ENCODE results near the gene GEMIN4.
"Not testable (repeated sequence)": the region's sequence is repeated elsewhere in the genome, so short reads cannot be mapped to it uniquely, and the experiment has no call there.

Gene GEMIN4

DNA sequence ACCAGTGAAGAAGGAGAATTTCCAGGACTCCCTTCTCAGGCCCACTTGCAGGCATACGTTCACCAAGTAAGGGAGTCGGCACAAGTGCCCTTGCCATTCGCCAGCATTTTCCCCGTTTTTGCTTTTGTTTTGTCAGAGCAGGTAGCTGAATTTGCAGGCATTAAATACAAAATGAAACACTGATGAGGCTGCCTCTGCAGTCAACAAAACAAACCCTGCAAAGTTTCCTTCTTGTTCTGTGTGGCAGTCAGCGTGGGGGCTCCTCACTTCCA, 22.2 kb upstream of the GEMIN4 start:
- no peak for DNase-seq

DNA sequence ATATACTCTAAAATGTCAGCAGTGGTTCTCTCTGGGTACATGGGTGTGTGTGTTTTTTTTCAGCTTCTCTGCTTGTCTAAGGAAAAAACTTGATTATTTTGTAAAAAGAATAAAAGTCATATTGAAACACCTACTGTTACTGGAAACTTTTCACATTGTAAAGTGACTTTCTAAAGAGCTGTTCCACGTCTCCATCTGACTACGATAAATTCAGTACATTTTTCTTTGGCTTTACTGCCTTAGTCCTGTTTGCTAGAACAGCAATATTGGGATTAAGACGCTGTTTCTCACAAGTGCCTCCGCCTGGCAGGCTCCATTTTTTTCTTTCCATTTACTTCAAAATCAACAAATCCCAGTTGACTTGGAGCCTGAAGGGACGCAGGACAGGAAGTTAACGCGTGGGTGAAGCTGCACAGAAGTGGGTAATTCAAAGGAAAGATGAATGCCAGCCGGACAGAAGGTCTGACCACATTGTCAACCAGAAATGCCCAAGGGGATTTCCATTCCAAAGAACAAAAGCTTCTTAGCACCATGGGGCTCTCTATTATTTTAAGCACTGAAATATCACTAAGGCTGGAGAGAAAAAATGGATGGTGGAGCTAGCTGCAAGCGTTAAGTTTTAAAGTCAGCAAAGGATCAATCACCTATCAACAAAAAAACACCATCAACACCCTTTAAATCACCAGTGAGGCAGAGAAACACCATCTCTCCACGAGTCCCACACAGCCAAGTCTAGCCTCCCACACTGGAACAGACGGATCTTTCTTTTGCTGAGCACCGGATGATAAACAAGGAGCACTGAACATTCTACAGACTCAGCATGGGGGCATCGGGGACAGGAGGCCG, 21.6 kb upstream of the GEMIN4 start:
- DNase-seq = no peak

DNA sequence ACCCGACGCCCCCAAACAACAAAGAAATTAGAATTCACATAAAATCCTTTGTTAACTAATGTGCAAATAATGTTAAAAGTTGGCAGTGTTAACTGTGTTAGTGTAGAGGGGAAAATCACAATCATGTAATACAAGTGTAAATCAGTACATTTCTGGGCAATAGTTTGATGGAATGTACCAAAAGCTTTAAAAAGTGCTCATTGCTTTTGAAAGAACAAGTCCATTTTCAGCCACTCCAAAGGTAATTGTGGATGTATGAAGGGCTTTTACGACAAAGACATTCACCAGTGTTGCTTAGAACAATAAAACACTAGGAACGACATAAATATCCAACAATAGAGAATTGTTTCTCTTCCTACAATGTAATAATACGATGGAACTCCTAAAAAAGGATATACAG, 21.0 kb upstream of the GEMIN4 start:
- no peak for DNase-seq

DNA sequence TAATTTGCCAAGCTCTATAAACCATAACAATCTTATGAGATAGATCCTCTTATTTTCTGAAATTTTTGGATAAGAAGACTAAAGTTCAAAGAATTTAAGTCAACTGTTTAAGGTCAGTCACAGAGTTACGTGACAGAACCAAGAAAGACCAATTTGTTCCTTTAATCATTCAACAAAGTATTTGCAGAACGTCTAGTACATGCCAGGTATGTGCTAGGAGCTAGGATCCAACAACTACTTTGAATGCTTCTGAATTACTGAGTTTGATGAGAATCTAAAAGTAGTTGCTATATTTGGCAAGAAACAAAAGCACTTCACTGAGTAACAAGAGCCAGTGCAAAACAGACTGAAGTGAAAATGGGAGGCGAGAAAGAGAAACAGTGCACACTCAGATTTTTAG, 15.0 kb upstream of the GEMIN4 start:
- DNase-seq = no peak

DNA sequence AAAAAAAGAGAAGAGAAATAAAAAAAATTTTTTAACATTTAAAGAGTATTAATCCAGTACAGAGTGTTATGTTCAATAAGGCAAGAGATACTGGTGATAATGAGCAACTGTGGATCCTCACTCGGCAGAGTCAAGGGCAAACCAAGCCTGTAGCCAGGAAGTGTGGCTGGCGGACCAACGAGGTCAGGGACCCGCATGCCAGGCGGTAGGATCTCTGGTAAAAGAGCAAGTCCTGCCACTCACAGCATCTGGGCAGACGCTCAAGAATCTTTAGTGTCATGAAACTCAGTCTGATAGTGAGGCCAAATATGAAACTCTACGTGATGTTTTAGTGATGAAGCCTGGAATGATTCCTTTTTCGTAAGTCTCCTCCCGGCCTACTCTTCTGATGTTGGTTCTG, 8.3 kb upstream of the GEMIN4 start:
- no peak for DNase-seq

DNA sequence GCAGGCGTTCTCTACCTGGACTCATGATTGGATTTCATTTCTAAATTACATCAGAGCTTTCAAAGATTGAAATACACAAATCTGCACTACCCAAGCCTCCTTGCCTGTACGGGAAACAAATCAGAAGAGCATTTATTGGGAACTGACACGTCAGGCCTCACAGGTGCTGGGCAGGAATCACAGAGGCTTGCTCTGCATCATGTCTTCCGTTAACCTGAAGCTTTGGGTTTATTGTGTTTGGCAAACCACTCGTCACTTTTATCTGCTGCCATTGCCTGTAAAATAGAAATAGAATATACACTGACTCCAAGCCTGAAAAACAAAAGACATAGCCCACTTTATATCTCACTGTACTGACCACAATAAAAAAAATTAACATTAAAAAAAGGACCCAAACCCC, 7.9 kb upstream of the GEMIN4 start:
- DNase-seq = no peak

DNA sequence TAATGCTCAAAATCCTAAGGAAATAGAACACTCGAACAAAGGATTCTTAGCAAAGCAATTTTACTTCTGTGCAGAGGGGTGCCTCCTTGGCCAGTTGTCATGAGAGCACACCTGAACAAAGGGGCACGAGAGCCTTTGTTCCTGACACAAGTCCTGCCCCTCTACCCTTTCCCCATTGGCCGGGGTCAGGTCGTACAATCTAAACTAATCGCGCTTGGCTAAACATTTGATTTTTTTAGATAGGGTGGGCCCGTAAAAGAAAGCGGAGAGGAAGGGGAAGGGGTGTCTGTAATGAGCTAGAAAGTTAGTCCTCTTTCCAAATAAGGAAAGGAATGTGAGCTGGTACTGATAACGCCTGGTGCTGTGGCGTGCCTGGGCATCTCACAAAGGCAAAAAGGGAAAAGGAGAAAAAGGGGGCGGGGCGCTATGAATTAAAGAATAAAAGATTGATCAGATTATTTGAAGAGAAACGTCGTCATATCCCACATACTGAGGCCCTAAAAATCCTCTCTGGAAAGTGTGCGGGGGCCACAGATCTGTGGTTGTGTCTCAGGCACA, 4.0 kb upstream of the GEMIN4 start:
- not testable (repeated sequence) for DNase-seq

DNA sequence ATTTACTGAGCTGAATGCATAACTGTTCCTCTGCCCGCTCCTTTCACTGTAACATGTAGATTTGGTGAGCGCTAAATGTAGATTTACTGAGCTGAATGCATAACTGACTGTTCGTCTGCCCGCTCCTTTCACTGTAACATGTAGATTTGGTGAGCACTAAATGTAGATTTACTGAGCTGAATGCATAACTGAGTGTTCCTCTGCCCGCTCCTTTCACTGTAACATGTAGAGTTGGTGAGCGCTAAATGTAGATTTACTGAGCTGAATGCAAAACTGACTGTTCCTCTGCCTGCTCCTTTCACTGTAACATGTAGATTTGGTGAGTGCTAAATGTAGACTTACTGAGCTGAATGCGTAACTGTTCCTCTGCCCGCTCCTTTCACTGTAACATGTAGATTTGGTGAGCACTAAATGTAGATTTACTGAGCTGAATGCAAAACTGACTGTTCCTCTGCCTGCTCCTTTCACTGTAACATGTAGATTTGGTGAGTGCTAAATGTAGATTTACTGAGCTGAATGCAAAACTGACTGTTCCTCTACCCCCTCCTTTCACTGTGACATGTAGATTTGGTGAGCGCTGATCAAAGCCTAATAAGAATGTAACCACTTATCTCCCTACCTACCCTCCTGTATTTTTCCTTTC, 3.4 kb upstream of the GEMIN4 start:
- DNase-seq = not testable (repeated sequence)

DNA sequence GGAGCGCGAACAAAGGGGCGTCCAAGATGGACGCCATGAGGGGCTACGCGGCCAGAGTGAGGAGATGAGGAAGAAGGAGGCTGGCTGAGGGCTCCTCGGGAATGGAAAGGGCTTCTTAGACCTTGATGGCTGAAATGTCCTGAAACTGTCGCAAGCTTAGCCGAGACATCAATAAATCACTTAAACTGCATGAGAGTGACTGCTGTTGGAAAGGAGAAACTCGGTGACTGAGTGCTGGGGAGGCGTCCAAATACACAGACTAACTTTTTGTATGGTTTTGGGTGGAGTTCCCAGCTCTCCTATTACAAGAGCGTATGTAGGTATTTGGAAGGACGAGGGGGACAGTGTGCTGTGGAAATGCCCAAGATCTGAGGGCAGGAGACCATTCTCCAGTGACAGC, 1.4 kb upstream of the GEMIN4 start:
- no peak for DNase-seq

DNA sequence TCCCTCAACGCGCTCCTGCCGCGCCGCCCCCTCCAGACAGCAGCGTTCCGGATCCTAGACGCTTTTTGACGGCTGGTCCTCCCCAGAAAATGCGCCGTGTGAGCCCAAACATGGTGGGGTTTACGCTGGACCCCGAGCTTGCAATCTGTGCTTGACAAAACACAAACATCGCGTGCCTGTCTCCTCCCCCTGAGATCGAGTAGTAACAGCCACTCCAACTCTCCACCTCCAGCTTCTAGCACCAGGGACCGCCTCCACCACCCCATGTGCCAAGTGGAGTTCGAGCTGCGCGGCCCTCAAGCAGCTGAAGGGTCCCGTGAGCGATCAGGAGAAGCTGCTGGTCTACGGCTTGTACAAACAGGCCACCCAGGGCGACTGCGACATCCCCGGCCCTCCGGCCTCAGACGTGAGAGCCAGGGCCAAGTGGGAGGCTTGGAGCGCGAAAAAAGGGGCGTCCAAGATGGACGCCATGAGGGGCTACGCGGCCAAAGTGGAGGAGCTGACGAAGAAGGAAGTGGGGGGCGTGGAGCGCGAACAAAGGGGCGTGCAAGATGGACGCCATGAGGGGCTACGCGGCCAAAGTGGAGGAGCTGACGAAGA, 656 bp upstream of the GEMIN4 start:
- DNase-seq = peak in 2 of 6 experiments; percentile 38 to 43

DNA sequence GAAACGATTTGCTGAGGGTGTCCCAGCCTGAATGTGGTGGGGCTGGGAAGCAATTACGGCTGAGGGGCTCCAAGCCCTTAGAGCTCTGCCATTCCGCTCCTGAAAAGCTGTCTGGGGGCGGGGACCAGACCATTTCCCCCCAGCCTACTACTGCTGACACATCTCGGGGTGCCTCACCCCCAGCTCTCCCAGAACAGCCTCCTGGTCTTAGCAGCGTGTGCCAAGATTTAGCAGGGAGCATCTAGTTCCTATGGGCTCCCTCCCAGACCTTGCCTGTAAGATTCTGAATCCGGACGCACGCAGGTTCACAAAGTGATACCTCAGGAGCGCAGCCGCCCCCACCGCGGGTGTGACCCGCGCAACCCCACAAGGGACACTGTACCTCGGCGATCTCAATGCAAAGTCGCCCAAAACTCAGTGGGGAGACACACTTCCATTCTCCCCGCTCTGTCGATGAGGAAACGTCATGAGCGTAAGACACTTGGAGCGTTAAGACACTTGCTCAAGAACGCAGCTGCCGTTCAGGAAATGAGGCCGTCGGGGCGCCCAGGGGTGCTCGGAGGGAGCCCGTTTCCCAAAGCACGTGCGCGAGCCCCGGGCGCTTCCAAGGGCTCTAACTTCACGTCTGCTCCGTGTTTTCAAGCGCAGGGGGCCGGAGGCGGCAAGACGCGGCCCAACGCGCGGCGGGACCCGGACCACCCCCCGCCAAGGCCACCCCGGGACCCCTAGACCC, 629 bp downstream of the GEMIN4 start:
- DNase-seq = peak; percentile 26 to 81 (median 60)

DNA sequence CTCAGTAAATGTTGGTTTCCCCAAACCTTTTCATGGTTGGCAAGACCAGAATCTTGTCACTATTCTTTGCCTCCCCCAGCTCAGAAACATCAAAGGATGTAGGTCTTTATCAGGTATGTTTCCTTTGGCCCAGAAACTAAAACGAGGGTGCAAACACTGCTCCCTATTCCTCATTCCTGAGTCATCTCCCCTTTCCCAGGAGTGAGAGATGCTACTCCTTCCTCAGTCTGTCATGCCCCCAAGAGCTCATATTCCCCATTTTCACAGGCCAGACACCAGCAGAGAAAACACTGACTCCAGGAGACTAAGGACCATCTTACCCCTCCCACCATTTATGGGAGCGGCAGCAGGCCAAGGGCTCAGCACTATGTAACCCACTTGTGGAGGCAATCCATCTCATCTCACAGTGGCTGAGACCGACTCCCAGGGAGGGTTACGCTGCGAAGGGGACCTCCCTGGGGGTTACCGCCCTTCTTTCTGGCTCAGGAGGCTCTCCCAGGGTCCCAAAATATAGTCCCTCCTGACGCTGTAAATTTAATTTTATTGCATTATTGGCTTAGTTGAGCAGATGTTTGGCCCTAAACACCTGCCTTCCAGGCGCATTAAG, 1.5 kb downstream of the GEMIN4 start:
- DNase-seq = no peak

DNA sequence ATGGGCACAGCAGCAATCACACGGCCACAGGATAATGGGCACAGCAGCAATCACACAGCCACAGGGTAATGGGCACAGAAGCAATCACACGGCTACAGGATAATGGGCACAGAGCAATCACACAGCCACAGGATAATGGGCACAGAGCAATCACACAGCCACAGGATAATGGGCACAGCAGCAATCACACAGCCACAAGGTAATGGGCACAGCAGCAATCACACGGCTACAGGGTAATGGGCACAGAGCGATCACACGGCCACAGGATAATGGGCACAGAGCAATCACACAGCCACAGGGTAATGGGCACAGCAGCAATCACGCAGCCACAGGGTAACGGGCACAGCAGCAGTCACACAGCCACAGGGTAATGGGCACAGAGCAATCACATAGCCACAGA, 2.7 kb downstream of the GEMIN4 start:
- not testable (repeated sequence) for DNase-seq

DNA sequence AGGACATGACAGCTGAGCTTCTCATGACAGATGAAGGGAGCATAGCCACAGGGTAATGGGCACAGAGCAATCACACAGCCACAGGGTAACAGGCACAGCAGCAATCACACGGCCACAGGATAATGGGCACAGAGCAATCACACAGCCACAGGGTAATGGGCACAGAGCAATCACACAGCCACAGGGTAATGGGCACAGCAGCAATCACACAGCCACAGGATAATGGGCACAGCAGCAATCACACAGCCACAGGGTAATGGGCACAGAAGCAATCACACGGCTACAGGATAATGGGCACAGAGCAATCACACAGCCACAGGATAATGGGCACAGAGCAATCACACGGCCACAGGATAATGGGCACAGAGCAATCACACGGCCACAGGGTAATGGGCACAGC, 3.5 kb downstream of the GEMIN4 start:
- not testable (repeated sequence) for DNase-seq

DNA sequence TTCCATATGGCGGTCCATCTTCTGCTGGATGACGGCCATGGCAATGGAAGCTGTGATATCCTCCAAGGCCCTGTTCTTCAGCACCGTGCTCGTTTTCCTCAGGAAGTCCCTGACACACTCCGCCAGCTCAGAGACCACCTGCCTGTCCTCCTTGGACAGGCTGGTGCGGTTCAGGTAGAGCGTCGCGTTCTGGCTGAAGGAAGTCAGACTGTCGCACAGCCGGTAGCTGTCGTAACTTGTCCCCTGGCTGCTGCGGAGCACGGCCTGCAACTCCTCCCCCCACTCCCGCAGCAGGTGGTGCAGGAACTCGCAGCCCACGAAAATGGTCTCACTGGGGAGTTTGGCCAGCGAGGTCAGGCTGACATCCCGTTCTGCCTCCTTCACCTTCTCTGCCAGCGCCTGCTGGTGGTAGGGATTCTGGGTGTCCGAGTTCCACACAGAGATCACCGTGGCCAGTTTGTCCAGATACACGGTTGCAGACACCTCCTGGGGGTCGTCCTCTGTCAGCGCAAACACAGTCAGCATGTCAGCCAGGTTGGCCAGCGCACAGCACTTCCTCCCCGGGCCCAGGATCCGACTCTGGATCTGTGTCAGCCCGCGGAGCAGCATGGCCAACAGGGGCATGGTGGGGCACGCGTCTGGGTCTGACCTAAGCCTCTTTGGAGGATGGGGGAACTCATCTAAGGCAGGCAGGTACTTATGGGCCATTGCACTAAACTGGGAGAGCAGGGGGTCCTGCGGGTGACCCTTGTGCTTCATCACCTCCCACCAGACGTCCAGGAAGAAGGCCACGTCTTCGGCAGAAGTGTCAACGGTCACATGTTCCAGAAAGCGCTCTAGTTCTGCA, 5.1 kb downstream of the GEMIN4 start:
- DNase-seq = no peak

DNA sequence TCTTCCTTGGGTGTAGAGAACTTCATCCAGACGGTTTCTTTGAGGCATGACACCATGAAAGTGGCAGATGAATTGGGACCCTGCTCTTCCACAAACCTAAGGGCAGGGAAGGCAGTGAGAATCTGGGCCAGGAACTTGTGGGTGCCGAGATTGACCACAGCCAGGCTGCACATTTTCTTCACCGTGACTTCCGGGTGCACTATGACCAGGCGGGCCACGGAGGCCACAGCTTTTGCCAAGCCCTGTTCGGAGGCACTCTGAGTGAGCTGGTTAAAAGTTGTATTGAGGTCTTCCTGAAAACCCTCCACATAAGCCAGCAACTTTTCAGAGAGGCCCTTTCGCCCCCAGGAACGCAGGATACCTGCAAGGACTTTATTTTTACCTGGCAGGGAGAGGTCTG, 5.9 kb downstream of the GEMIN4 start:
- no peak for DNase-seq

DNA sequence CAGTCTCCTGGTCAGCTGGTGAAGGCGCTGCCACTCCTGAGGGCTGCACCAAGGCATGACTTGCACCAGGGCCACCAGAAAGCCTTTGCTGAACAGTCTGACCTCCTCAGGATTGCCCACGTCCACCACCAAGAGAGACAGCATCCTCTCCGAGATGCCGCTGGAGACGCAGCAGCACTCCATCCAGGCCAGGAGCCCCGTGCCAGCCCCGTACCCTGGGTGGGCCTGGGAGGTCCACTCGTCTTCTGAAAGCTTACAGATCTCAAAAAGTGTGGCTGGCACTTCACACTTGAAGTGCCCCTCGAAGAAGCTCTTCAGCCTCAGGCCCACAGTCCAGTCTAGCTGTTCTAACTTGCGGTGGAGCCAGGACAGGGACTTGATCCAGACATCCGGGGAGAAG, 6.7 kb downstream of the GEMIN4 start:
- no peak for DNase-seq

DNA sequence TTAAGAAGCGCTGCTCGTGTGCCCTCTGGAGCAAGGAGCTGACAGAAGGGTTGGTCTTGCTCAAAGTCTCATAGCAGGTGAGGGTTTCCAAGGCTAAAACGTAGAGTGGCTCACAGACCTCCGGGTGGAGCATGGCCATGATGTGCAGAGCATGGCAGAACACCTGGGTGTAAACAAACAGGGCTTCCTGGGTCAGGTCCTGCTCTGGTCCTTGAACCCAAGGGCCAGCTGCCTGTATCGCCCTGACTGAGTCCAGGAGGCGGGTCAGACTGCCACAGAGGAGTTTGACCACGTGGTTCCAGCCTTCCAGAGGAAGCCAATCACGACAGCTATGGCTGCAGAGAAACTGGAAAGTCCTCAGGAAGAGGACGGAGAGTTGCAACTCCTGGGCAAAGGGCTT, 7.1 kb downstream of the GEMIN4 start:
- DNase-seq = no peak

DNA sequence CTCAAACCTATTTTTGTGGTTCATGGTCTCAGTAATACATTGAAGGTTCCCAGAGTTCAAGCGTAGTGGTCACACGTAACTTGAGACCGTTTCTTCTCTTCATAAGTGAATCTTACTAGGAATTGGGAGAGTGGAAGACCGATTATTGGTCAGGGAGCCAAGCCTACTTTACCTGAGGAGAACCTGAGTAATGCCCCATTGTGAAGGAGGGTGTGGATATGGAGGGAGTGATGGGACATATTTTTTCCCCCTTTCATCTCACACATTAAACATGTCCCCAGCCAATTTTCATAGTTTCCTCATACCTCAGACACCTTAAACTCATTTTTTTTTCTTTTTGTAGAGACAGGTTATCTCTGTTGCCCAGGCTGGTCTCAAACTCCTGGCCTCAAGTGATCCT, 8.9 kb downstream of the GEMIN4 start:
- DNase-seq = no peak

DNA sequence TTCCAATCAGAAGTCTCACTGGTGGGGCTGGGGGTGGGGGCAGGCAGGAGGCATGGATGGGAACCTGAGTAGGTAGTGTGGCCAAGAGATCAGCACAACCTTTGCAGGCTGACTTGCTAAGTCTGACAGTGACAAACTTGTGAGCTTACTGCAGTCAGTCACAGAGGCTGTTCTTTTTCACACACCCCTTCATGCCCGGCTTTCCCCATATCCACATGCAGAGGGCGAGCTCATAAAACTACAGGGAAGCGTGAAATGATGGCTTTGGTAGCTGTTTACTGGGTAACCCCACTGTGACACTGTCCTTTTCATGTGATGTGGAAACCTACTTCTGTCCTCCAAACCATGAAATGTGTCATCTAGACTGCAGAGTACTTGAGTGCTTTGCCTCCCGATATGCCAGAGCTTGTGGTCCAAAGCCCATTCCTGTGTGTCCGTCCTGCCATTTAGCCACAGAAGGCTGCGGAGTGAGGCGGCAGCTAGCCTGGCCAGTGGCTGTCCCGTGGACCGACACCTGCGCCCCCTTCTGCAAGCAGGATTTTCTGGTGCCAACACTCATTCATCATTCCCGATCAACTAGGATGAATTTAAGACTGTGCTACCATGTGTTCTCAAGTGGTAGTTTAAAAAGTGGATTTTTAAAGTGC, 9.8 kb downstream of the GEMIN4 start:
- DNase-seq = no peak

DNA sequence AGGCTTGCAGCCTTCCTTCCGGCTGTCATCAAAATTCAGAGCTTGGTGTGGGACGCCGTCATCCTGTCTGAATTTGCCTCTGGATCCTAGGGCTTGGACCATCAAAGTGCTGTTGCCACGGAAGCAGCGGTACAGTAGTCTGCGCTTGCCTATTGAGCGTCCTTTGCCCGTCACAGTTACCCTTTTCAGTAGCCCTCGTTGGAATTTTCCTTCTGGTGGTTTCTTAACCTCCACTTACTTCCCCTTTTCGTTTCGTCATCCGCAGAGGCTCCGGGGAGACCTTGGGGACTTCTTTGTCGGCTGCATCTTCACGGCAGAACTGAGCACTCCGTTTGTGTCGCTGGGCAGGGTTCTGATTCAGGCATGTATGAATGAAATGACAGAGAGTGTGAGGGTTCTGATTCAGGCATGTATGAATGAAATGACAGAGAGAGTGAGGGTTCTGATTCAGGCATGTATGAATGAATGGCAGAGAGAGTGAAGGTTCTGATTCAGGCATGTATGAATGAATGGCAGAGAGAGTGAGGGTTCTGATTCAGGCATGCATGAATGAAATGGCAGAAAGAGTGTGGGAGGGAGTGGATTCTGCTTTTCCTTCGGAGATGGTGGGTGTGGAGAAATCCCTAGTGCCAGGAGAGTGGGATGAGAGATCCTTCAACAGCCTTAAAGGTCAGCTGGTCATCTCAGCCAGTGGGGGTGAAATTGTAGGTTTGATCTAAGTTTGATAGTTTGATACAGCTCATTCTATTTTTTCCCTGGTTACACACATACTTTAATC, 11.6 kb downstream of the GEMIN4 start:
- DNase-seq = peak in 1 of 6 experiments; percentile 9

Data from stimulated activated naive CD4-positive, alpha-beta T cell (primary cell).